GM23338 (cell line): ENCODE data around the gene SIL1. TPM values are rescaled to one million over a fixed set of nuclear protein-coding genes. Genes with fewer than 3 reads are reported as not detected.

Experiments used
- ATAC-seq: fragments of 200-7000 bp; cut with Tn5 transposase; 3 replicates; pipeline ENCODE4 v1.9.1; 2020
- DNase-seq: peaks from one replicate; pipeline ENCODE4 v3.0.0-alpha.2; 2015; ENCODE audit warnings: low spot score
- H2AFZ ChIP-seq: fragments of 200-600 bp; sonication (generic); 2 replicates; pipeline ENCODE4 v1.8.0; 2016; ENCODE audit warnings: antibody characterized with exemption, mild to moderate bottlenecking, moderate library complexity
- H3F3A ChIP-seq: fragments of 200-600 bp; sonication (generic); replicated peaks from 2 replicates; pipeline ENCODE4 v1.8.0; 2017; ENCODE audit warnings: antibody characterized with exemption, mixed run types, low read depth
- H3K27ac ChIP-seq: fragments of 200-600 bp; sonication (generic); 2 replicates; pipeline ENCODE4 v1.6.1; 2016; ENCODE audit warnings: low read depth
- H3K27me3 ChIP-seq: fragments of 200-600 bp; sonication (generic); 2 replicates; pipeline ENCODE4 v1.8.0; 2016; ENCODE audit warnings: mild to moderate bottlenecking, mixed run types, moderate library complexity; ENCODE audit not compliant: insufficient read depth
- H3K36me3 ChIP-seq: fragments of 200-600 bp; sonication (generic); 2 replicates; pipeline ENCODE4 v1.8.0; 2016; ENCODE audit warnings: mild to moderate bottlenecking; ENCODE audit not compliant: insufficient read depth
- H3K4me1 ChIP-seq: fragments of 200-600 bp; sonication (generic); 2 replicates; pipeline ENCODE4 v1.8.0; 2016; ENCODE audit warnings: mild to moderate bottlenecking, moderate library complexity; ENCODE audit not compliant: insufficient read depth
- H3K4me2 ChIP-seq: fragments of 200-600 bp; sonication (generic); 2 replicates; pipeline ENCODE4 v1.7.1; 2017; ENCODE audit warnings: mixed run types
- H3K4me3 ChIP-seq: fragments of 200-600 bp; sonication (generic); 2 replicates; pipeline ENCODE4 v1.6.1; 2016; ENCODE audit warnings: mixed run types
- H3K79me2 ChIP-seq: fragments of 200-600 bp; sonication (generic); replicated peaks from 2 replicates; pipeline ENCODE4 v1.8.0; 2017; ENCODE audit warnings: mild to moderate bottlenecking; ENCODE audit not compliant: insufficient read depth
- H3K9me2 ChIP-seq: fragments of 200-600 bp; sonication (generic); 2 replicates; pipeline ENCODE4 v1.8.0; 2017; ENCODE audit not compliant: insufficient read depth
- H4K20me1 ChIP-seq: fragments of 200-600 bp; sonication (generic); replicated peaks from 2 replicates; pipeline ENCODE4 v1.8.0; 2017; ENCODE audit warnings: mild to moderate bottlenecking; ENCODE audit not compliant: insufficient read depth
- H3K27ac Mint-ChIP-seq: 2 replicates; pipeline ENCODE4 v1.8.0; 2020; ENCODE audit warnings: inconsistent platforms, mild to moderate bottlenecking, moderate library complexity, mixed read lengths
- H3K27me3 Mint-ChIP-seq: 3 replicates; pipeline ENCODE4 v1.8.0; 2022; ENCODE audit warnings: low read depth, mild to moderate bottlenecking, moderate library complexity, mixed read lengths, inconsistent platforms; ENCODE audit not compliant: insufficient read depth, poor library complexity
- H3K36me3 Mint-ChIP-seq: 3 replicates; pipeline ENCODE4 v1.8.0; 2021; ENCODE audit warnings: low read depth, mild to moderate bottlenecking, inconsistent platforms, moderate library complexity, mixed read lengths
- H3K4me1 Mint-ChIP-seq: 3 replicates; pipeline ENCODE4 v1.8.0; 2020; ENCODE audit warnings: mild to moderate bottlenecking, inconsistent platforms, mixed read lengths
- H3K4me3 Mint-ChIP-seq: 3 replicates; pipeline ENCODE4 v1.8.0; 2021; ENCODE audit warnings: moderate library complexity, mild to moderate bottlenecking, inconsistent platforms, mixed read lengths
- H3K9me3 Mint-ChIP-seq: 3 replicates; pipeline ENCODE4 v1.8.0; 2020; ENCODE audit warnings: moderate library complexity, mild to moderate bottlenecking, inconsistent platforms, mixed read lengths
- CTCF ChIP-seq, 2 experiments: fragments of 200-600 bp in 1 of 2; sonication (generic) in 1 of 2; conservative IDR thresholded peaks; 2 replicates each; pipeline versions ENCODE4 v1.5.1 to v1.6.1; 2016 to 2017; ENCODE audit warnings: antibody characterized with exemption in 2 of 2, low read depth in 2 of 2, mild to moderate bottlenecking in 2 of 2, moderate library complexity in 1 of 2
- EZH2 ChIP-seq: fragments of 200-600 bp; sonication (generic); IDR thresholded peaks from one replicate; pipeline ENCODE4 v1.8.0; 2017; ENCODE audit warnings: antibody characterized with exemption, mild to moderate bottlenecking, low read depth; ENCODE audit not compliant: unreplicated experiment
- NANOG ChIP-seq: IDR thresholded peaks from 2 replicates; pipeline ENCODE4 v1.6.1; 2016; ENCODE audit warnings: antibody characterized with exemption, borderline replicate concordance
- POLR2AphosphoS5 ChIP-seq: IDR thresholded peaks from 2 replicates; pipeline ENCODE4 v1.6.1; 2016; ENCODE audit warnings: antibody characterized with exemption, low read depth
- STAT1 ChIP-seq: IDR thresholded peaks from one replicate; pipeline ENCODE4 v1.6.1; 2016; ENCODE audit warnings: antibody characterized with exemption; ENCODE audit not compliant: unreplicated experiment
- ZNF114 ChIP-seq: fragments of 250-450 bp; sonication (Bioruptor Pico); IDR thresholded peaks from 2 replicates; pipeline ENCODE4 v1.5.0; 2020; ENCODE audit warnings: mild to moderate bottlenecking, moderate library complexity
- ZNF331 ChIP-seq: fragments of 250-450 bp; sonication (Bioruptor Pico); IDR thresholded peaks from 2 replicates; pipeline ENCODE4 v1.5.0; 2020; ENCODE audit warnings: low read depth, mild to moderate bottlenecking, moderate library complexity
- polyA plus RNA-seq: library from polyadenylated mRNA; unstranded; fragments of >200 nt; fragmentation: Nextera tagmentation; extraction: Ambion mirVana; gene quantifications from 2 replicates; pipeline ENCODE4 v1.2.1, GENCODE V29; 2016
- total RNA-seq: library from RNA; depleted of rRNA; stranded (reverse); fragments of >200 nt; shearing (Covaris generic); gene quantifications from 2 replicates; pipeline ENCODE4 v1.2.3, GENCODE V29; 2014
- TF ChIP-seq, protein P1 (sequence below): fragments of 250-450 bp; sonication (Bioruptor Pico); IDR thresholded peaks from 2 replicates; pipeline ENCODE4 v1.5.0; 2020; ENCODE audit warnings: mild to moderate bottlenecking, moderate library complexity

Gene SIL1
- total and polyA plus RNA-seq, 2 experiments from 2014 or later: 5.5 to 5.9 TPM

DNA sequence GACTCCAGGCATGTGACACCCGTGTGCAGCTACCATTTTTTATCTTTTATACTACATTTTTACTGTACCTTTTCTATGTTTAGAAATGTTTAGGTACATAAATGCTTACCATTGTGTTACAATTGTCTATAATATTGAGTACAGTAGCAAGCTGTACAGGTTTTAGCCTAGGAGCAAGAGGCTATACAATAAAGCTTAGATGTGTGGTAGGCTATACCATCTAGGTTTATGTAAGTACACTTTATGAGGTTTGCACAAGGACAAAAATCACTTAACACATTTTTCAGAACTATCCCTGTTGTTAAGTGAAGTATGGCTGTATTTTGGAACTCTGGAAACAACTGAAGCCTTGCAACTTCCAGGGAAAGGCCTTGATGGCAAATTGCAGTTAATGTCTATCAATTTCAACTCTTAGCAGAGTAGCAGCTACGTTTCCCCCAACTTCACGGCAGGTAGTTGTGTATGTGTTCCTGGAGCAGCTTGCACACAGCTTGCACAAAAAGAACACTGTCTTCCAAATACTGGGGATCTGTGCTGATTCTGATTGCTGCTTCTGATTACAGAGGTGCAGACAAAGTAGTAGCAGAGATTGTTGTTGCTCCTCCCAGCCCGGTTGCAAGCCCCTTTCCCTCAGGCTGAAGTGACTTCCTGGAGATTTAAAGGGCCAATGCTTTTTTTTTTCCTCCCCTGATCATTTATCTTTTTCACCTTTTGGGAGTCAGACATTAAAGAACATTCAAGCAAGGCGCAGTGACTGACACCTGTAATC lies 30.0 kb downstream of the SIL1 start:
- H4K20me1 ChIP-seq: no peaks in the 10 kb centered on the region
- Mint-ChIP-seq H3K27me3 (no peaks in the 10 kb centered on the region), H3K4me1 (peaks cover 6% of the 10 kb centered on the region), H3K36me3 (peaks cover 8% of the 10 kb centered on the region), H3K27ac (peak overlapping the region; percentile 25; the same call in 1 of the 2 replicates), H3K4me3 (no peak overlapping the region), H3K9me3 (peaks cover 25% of the 10 kb centered on the region)
- TF ChIP-seq EZH2 (no peak), NANOG (no peak)
- peak overlapping the region; percentile 86; the same call in 1 of the 2 replicates for H2AFZ ChIP-seq
- H3K36me3 ChIP-seq: no peaks in the 10 kb centered on the region
- H3K4me1 ChIP-seq: no peaks in the 10 kb centered on the region
- ATAC-seq (no peak), DNase-seq (no peak)
- 0 out of 2 replicates have a peak overlapping the region, but pooled peaks have one; percentile 26 for H3K4me2 ChIP-seq
- no peaks in the 10 kb centered on the region for H3K27me3 ChIP-seq
- H3K4me3 ChIP-seq: no peak overlapping the region
- H3K9me2 ChIP-seq: no peaks in the 10 kb centered on the region
- no peaks in the 10 kb centered on the region for H3F3A ChIP-seq
- no peaks in the 10 kb centered on the region for H3K79me2 ChIP-seq
- H3K27ac ChIP-seq: no peak overlapping the region

- ATAC-seq (no peak), DNase-seq (no peak)
- TF ChIP-seq ZNF331 (CRISPR knock-in tag) (no peak), CTCF (conservative IDR thresholded peaks at IDR 0.05; ENCODE audit: low read depth in 2 of 2) (no peak), POLR2AphosphoS5 (no peak), STAT1 (no peak), ZNF114 (CRISPR knock-in tag) (no peak)
- TF ChIP-seq, protein P1, sequence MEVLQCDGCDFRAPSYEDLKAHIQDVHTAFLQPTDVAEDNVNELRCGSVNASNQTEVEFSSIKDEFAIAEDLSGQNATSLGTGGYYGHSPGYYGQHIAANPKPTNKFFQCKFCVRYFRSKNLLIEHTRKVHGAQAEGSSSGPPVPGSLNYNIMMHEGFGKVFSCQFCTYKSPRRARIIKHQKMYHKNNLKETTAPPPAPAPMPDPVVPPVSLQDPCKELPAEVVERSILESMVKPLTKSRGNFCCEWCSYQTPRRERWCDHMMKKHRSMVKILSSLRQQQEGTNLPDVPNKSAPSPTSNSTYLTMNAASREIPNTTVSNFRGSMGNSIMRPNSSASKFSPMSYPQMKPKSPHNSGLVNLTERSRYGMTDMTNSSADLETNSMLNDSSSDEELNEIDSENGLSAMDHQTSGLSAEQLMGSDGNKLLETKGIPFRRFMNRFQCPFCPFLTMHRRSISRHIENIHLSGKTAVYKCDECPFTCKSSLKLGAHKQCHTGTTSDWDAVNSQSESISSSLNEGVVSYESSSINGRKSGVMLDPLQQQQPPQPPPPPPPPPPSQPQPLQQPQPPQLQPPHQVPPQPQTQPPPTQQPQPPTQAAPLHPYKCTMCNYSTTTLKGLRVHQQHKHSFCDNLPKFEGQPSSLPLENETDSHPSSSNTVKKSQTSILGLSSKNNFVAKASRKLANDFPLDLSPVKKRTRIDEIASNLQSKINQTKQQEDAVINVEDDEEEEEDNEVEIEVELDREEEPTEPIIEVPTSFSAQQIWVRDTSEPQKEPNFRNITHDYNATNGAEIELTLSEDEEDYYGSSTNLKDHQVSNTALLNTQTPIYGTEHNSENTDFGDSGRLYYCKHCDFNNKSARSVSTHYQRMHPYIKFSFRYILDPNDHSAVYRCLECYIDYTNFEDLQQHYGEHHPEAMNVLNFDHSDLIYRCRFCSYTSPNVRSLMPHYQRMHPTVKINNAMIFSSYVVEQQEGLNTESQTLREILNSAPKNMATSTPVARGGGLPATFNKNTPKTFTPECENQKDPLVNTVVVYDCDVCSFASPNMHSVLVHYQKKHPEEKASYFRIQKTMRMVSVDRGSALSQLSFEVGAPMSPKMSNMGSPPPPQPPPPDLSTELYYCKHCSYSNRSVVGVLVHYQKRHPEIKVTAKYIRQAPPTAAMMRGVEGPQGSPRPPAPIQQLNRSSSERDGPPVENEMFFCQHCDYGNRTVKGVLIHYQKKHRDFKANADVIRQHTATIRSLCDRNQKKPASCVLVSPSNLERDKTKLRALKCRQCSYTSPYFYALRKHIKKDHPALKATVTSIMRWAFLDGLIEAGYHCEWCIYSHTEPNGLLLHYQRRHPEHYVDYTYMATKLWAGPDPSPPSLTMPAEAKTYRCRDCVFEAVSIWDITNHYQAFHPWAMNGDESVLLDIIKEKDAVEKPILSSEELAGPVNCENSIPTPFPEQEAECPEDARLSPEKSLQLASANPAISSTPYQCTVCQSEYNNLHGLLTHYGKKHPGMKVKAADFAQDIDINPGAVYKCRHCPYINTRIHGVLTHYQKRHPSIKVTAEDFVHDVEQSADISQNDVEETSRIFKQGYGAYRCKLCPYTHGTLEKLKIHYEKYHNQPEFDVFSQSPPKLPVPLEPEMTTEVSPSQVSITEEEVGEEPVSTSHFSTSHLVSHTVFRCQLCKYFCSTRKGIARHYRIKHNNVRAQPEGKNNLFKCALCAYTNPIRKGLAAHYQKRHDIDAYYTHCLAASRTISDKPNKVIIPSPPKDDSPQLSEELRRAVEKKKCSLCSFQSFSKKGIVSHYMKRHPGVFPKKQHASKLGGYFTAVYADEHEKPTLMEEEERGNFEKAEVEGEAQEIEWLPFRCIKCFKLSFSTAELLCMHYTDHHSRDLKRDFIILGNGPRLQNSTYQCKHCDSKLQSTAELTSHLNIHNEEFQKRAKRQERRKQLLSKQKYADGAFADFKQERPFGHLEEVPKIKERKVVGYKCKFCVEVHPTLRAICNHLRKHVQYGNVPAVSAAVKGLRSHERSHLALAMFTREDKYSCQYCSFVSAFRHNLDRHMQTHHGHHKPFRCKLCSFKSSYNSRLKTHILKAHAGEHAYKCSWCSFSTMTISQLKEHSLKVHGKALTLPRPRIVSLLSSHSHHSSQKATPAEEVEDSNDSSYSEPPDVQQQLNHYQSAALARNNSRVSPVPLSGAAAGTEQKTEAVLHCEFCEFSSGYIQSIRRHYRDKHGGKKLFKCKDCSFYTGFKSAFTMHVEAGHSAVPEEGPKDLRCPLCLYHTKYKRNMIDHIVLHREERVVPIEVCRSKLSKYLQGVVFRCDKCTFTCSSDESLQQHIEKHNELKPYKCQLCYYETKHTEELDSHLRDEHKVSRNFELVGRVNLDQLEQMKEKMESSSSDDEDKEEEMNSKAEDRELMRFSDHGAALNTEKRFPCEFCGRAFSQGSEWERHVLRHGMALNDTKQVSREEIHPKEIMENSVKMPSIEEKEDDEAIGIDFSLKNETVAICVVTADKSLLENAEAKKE (CRISPR knock-in tag): no peak
- Mint-ChIP-seq H3K27me3 (no peaks in the 10 kb centered on the region), H3K9me3 (peaks cover 19% of the 10 kb centered on the region), H3K27ac (no peak overlapping the region), H3K4me3 (no peak overlapping the region), H3K36me3 (peaks cover 6% of the 10 kb centered on the region), H3K4me1 (peaks cover 11% of the 10 kb centered on the region)
- Histone ChIP-seq H3K9me2 (no peaks in the 10 kb centered on the region), H3K27ac (no peak overlapping the region), H3F3A (no peaks in the 10 kb centered on the region), H3K27me3 (no peaks in the 10 kb centered on the region), H3K4me2 (no peak overlapping the region), H3K79me2 (no peaks in the 10 kb centered on the region), H2AFZ (no peak overlapping the region), H3K4me3 (no peak overlapping the region), H3K36me3 (no peaks in the 10 kb centered on the region), H4K20me1 (no peaks in the 10 kb centered on the region), H3K4me1 (no peaks in the 10 kb centered on the region)
Observed at GRCh38 chr5:139167533-139167932, 30.6 kb downstream of the SIL1 start.
